Common myeloid progenitor, CD34-positive (primary cell): ENCODE data around the gene BNC2.

Experiments used
- CTCF ChIA-PET: fragments of 350-600 bp; sonication (Branson Sonifier 250); formaldehyde crosslinking; loops from one replicate; lab custom pipeline; 2021; ENCODE audit warnings: antibody characterized with exemption; lab: Charles Lee
- POLR2A ChIA-PET: fragments of 350-600 bp; sonication (Branson Sonifier 250); formaldehyde crosslinking; loops from one replicate; lab custom pipeline; 2021; ENCODE audit warnings: antibody characterized with exemption; lab: Charles Lee
- DNase-seq, 3 donors: peaks; one replicate each; pipeline versions ENCODE4 v3.0.0 to v3.0.0-alpha.2; 2013
- H3K27ac ChIP-seq, 2 experiments: 1 replicate in 1 of 2; 2 replicates in 1 of 2; pipeline ENCODE4 v1.7.0; 2013; ENCODE audit warnings: inconsistent platforms in 2 of 2, low read length in 2 of 2, mild to moderate bottlenecking in 2 of 2, low read depth in 1 of 2, moderate library complexity in 1 of 2; ENCODE audit not compliant: severe bottlenecking in 2 of 2, insufficient read depth in 1 of 2, poor library complexity in 1 of 2
- H3K27me3 ChIP-seq, 5 experiments: replicated peaks in 2 of 5; 1 replicate in 3 of 5; 2 replicates in 2 of 5; pipeline versions ENCODE4 v1.6.1 to v1.7.0; 2013; ENCODE audit warnings: low read length in 4 of 5, mild to moderate bottlenecking in 2 of 5, moderate library complexity in 2 of 5, inconsistent platforms in 1 of 5; ENCODE audit not compliant: insufficient read depth in 5 of 5, control insufficient read depth in 4 of 5
- H3K36me3 ChIP-seq, 4 experiments: 1 replicate in 2 of 4; 2 replicates in 2 of 4; pipeline versions ENCODE4 v1.6.1 to v1.7.0; 2013; ENCODE audit warnings: low read length in 3 of 4, control low read depth in 1 of 4, mild to moderate bottlenecking in 1 of 4; ENCODE audit not compliant: control insufficient read depth in 4 of 4, insufficient read depth in 4 of 4
- H3K4me1 ChIP-seq, 4 experiments: 1 replicate in 3 of 4; 2 replicates in 1 of 4; pipeline versions ENCODE4 v1.6.1 to v1.7.1; 2013; ENCODE audit warnings: low read length in 3 of 4, mild to moderate bottlenecking in 3 of 4, control low read depth in 1 of 4, inconsistent platforms in 1 of 4, moderate library complexity in 1 of 4; ENCODE audit not compliant: control insufficient read depth in 4 of 4, insufficient read depth in 4 of 4; ENCODE audit errors: control extremely low read depth in 1 of 4
- H3K4me3 ChIP-seq, 7 experiments: 1 replicate in 4 of 7; 2 replicates in 3 of 7; pipeline versions ENCODE4 v1.5.1 to v1.7.0; 2013; ENCODE audit warnings: mild to moderate bottlenecking in 7 of 7, low read length in 6 of 7, moderate library complexity in 6 of 7, inconsistent platforms in 2 of 7, low read depth in 2 of 7, control low read depth in 1 of 7; ENCODE audit not compliant: insufficient read depth in 4 of 7, control insufficient read depth in 1 of 7; ENCODE audit errors: extremely low read depth in 1 of 7
- H3K9me3 ChIP-seq, 5 experiments: 1 replicate in 4 of 5; 2 replicates in 1 of 5; pipeline versions ENCODE4 v1.6.1 to v1.7.1; 2013; ENCODE audit warnings: low read length in 4 of 5, mild to moderate bottlenecking in 2 of 5, inconsistent platforms in 1 of 5, low read depth in 1 of 5, moderate library complexity in 1 of 5; ENCODE audit not compliant: control insufficient read depth in 4 of 5, insufficient read depth in 2 of 5; ENCODE audit errors: control extremely low read depth in 1 of 5
- WGBS: methylation state at CpG from one replicate; pipeline ENCODE4 v1.1.5; 2013; ENCODE audit not compliant: insufficient coverage; 5-methylcytosine and 5-hydroxymethylcytosine counted together

BNC2 gene

DNA sequence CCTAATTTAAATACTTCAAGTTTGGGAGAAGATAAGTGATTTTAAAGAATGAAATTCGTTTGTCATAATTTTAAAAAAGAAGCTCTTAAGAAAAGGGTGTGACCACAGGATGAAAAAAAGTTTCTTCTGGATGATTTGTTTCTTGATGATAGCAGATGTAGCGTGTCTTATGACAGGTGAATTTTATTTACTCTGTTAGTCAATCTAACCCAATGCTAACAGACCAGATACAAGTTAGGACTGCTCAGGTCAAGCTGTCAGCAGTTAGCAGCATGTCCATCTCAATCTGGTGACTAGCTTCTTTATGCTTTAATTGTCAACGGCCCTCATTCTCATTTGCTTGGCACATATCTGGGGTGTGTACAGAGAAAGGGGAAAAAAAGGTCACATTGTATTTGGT is 456.0 kb downstream of the BNC2 start:
- ChIA-PET CTCF (no interaction called here), POLR2A (no interaction called here)
- H3K4me3 ChIP-seq = no peak overlapping the region
- H3K27me3 ChIP-seq = peaks cover 0 to 7% (median 0%) of the 10 kb centered on the region in 5 experiments
- no peaks in the 10 kb centered on the region for H3K36me3 ChIP-seq
- WGBS = no CpG with 5 or more reads among the region's 3 CpGs
- no peaks in the 10 kb centered on the region for H3K9me3 ChIP-seq
- no peak overlapping the region for H3K27ac ChIP-seq
- DNase-seq = no peak
- no peaks in the 10 kb centered on the region for H3K4me1 ChIP-seq

DNA sequence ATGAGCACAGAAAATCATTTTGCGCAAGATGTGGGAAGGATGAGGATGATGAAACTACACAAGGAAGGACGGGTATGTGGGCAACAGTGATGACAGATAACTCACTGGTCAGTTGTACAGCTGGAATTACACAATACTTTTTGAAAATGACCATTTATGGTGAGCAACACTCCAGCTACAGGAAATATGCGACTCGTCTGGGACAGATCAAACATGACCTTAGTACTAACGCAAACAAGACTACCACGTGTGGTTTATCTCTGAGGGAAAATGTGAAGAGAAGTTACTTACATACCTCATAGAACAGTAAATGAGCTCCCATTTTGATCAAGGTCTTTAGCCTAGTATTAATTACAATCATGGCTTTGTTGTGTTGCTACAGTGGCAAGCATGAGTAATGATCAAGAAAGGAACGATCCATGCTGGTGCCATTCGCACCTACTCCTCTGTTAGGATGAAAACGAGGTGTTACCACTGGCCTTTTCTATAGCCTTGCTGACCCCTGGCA is 456.9 kb downstream of the BNC2 start:
- no peak overlapping the region for H3K4me3 ChIP-seq
- H3K36me3 ChIP-seq = no peaks in the 10 kb centered on the region
- H3K27me3 ChIP-seq = peaks cover 0 to 7% (median 0%) of the 10 kb centered on the region in 5 experiments
- no peaks in the 10 kb centered on the region for H3K9me3 ChIP-seq
- no peak overlapping the region for H3K27ac ChIP-seq
- CTCF ChIA-PET = no interaction called here
- no peaks in the 10 kb centered on the region for H3K4me1 ChIP-seq
- 90% methylated on average over 7 of the region's 9 CpGs for WGBS
- POLR2A ChIA-PET = no interaction called here
- no peak for DNase-seq

- DNase-seq = no peak
- no peak overlapping the region for H3K27ac ChIP-seq
- POLR2A ChIA-PET = no interaction called here
- H3K36me3 ChIP-seq = no peaks in the 10 kb centered on the region
- WGBS = 100% methylated on average over 2 of the region's 4 CpGs
- H3K4me3 ChIP-seq = no peak overlapping the region
- H3K27me3 ChIP-seq = peaks cover 0 to 9% (median 0%) of the 10 kb centered on the region in 5 experiments
- CTCF ChIA-PET = no interaction called here
- no peaks in the 10 kb centered on the region for H3K9me3 ChIP-seq
- H3K4me1 ChIP-seq = no peaks in the 10 kb centered on the region
Measured at GRCh38 chr9:16412740-16413139, 457.7 kb downstream of the BNC2 start.

- no peaks in the 10 kb centered on the region for H3K4me1 ChIP-seq
- WGBS = 88% methylated on average over 1 of the region's 4 CpGs
- H3K27ac ChIP-seq = no peak overlapping the region
- no peaks in the 10 kb centered on the region for H3K9me3 ChIP-seq
- no peaks in the 10 kb centered on the region for H3K36me3 ChIP-seq
- H3K27me3 ChIP-seq = peaks cover 0 to 9% (median 0%) of the 10 kb centered on the region in 5 experiments
- ChIA-PET CTCF (no interaction called here), POLR2A (no interaction called here)
- no peak for DNase-seq
- H3K4me3 ChIP-seq = no peak overlapping the region
Measured at GRCh38 chr9:16411311-16411710, 459.2 kb downstream of the BNC2 start.

GRCh38 chr9:16410601-16411280 is 459.7 kb downstream of the BNC2 start:
- H3K9me3 ChIP-seq = no peaks in the 10 kb centered on the region
- no peaks in the 10 kb centered on the region for H3K36me3 ChIP-seq
- H3K27me3 ChIP-seq = peaks cover 0 to 9% (median 0%) of the 10 kb centered on the region in 5 experiments
- H3K4me3 ChIP-seq = no peak overlapping the region
- DNase-seq = no peak
- no peaks in the 10 kb centered on the region for H3K4me1 ChIP-seq
- CTCF ChIA-PET = no interaction called here
- H3K27ac ChIP-seq = no peak overlapping the region
- WGBS = 95% methylated on average over 3 of the region's 7 CpGs
- POLR2A ChIA-PET = no interaction called here

GRCh38 chr9:16407617-16408016 is 462.9 kb downstream of the BNC2 start:
- 100% methylated on average over 2 of the region's 2 CpGs for WGBS
- Histone ChIP-seq H3K4me3 (no peak overlapping the region), H3K27me3 (peaks cover 0 to 4% (median 0%) of the 10 kb centered on the region in 5 experiments), H3K4me1 (no peaks in the 10 kb centered on the region), H3K27ac (no peak overlapping the region), H3K36me3 (no peaks in the 10 kb centered on the region), H3K9me3 (no peaks in the 10 kb centered on the region)
- no peak for DNase-seq
- CTCF ChIA-PET = no interaction called here
- POLR2A ChIA-PET = no interaction called here

- POLR2A ChIA-PET = no interaction called here
- Histone ChIP-seq H3K36me3 (no peaks in the 10 kb centered on the region), H3K9me3 (no peaks in the 10 kb centered on the region), H3K27ac (no peak overlapping the region), H3K4me3 (no peak overlapping the region), H3K4me1 (no peaks in the 10 kb centered on the region), H3K27me3 (peaks cover 0 to 3% (median 0%) of the 10 kb centered on the region in 5 experiments)
- CTCF ChIA-PET = no interaction called here
- 85% methylated on average over 9 of the region's 12 CpGs for WGBS
- DNase-seq = no peak
Measured at GRCh38 chr9:16406526-16407225, 463.8 kb downstream of the BNC2 start.
